Activated CD4-positive, alpha-beta T cell treated with anti-CD3 and anti-CD28 coated beads, Interleukin-10, Interleukin-2, amounts not matched to agents 100 ng/mL and 50 ng/mL, durations not matched to agents 16 hours and 8 hours (primary cell): ENCODE results near the gene TNS4.
A peak's percentile ranks its signal among the peaks of the same experiment; 100 is the strongest.

ENCODE experiments used
- DNase-seq: peaks from one replicate; pipeline ENCODE4 v3.0.0-alpha.2; 2020

The TNS4 gene

DNA sequence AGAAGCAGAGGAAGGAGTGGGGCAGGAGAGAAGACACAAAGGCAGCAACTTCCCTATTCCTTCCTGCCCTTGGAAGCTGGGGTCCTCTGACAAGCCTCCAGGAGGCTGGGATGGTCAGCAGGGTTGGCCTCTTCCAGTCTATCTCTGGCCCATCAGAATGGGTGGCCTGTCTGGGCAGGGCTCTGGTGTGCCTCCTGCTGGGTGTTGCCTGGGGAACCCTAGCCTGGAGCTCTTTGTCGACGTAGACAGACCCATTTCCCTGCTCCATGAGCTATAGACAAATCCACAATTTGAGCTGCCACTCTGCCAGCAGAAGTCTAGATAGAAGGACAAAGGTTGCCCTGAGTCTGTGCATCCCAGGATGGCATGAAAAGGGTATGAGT lies 46.8 kb downstream of the TNS4 start:
- DNase-seq: no peak

DNA sequence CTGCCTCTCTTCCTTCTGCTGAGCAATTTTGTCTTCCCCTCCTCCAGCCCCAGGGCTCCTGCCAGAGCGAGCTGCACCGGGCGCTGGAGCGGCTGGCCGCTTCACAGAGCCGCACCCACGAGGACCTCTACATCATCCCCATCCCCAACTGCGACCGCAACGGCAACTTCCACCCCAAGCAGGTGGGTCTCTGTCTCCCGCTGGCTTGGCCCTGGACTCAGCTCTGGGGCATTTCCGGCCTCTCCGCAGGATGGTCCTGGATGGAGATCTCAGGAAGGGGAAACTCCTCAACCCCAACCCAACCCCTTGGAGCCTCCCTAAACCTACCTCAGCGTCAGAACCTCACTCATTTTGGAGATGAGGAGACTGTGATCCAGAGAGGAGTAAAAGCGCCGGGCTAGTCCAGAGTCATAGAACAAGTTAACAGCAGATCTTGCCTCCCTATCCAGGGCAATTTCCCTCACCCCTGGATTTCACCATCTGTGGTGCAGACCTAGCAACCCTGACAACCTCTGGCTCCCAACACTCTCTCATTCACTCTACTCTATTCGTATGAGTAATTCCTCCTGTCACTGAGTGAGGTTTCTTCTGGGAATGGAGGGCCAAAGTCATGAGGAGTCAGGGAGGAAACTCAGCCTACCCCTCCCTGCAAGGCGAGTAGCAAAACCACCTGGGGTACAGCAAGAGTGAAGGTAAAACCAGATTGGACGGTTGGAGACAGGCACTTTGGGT lies 47.4 kb downstream of the TNS4 start:
- DNase-seq: no peak

DNA sequence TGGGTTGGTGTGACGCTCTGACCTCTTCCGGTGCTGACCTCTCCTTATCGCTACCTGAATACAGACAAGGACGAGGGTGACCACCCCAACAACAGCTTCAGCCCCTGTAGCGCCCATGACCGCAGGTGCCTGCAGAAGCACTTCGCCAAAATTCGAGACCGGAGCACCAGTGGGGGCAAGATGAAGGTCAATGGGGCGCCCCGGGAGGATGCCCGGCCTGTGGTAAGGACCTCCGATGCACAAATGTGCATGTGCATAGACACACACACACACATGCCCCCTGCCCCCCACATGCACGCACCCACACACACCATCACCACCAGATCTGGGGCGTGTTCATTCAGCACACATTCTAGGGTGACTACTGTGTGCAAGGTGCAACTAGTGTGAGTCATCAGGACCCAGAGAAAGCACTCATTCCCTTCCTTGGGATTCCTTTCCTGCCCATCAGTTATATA lies 48.5 kb downstream of the TNS4 start:
- DNase-seq: no peak

DNA sequence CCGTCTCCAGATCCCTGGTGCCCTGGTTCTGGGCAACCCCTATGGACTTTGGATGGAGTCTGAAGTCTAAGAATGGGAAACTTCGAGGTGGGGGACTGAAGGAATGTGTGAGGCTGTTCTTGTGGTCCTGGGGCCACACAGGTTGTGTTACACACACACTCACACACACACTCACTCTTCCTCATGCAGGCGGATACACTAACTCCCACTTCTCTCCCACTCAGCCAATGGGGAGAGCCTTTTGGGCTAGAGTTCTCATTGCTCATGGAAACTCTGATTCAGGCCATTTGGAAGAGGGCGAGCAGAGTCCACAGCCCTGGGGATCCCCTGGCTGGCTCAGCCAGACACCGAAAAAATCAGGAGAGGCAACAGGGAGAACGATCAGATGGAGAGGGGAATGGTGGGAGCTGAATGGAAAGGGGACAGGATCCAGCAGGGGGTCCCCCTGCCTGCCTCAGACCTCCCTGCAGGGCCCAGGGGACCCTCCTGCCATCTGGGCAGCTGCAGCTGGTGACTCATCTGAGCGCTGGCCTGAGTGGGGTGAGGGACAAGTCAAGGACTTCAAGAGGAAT lies 49.1 kb downstream of the TNS4 start:
- no peak for DNase-seq

DNA sequence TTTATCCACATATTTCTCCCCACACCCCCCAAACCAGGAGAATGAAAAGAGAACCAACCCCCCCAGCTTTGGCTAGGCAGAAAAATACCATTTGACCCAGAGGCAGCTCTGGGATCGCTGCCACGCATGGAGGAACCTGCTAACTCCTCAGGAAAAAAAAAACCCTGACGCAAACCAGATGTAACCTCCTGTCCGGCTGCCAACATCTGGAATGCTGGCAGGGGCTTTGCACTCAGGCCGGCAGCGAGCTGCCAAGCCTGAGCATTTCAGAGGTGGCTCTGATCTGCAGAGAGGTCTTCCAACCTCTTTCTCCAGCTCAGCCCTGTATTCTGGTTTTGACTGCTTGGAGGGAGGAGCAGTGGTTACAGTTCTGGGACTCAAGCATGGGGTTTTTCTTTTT lies 50.0 kb downstream of the TNS4 start:
- DNase-seq: no peak

DNA sequence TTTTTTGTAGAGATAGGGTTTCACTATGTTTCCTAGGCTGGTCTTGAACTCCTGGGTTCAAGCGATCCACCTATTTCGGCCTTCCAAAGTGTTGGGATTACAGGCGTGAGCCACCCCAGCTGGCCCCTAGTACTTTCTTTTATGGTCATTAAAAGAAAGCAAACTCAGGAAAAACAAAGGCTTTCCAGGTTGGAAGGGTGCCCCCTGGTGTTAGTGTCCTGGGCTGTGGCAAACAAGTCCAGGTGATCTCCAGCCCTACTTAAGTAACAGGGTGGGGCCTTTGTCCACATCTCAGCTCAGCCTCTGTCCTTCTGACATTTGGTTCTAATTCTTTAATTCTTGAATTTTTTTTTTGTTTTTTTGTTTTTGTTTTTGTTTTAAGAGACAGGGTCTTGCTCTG lies 51.2 kb downstream of the TNS4 start:
- peak; percentile 42 for DNase-seq

DNA sequence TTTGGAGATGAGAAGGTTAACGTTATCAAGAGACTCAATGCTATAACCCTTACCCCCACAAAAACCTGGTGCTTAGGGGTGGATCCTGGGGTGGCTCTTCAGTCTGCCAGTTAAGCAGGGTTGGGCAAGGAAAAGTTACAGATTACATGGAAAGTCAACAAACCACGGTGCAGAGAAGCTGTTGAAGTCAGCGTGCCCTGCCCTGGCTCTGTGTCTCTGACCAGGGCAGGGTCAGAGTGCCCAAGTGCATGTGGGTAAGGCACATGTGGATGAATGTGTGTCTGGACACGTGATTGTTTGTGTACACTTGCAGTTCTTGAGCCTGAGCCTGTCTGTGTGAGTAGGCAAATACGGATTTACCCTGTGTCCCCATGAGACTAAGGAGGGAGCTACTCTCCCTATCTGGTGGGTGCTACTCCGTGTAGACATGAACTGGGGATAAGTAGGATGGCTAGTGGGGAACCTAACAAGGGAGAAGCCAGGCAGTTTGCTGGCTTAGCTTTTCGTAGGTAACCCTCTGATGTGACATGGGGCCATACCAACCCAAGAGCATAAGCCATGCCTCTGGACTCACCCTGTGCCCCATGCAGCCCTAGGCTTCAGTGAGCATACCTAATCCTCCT lies 52.7 kb downstream of the TNS4 start:
- no peak for DNase-seq

DNA sequence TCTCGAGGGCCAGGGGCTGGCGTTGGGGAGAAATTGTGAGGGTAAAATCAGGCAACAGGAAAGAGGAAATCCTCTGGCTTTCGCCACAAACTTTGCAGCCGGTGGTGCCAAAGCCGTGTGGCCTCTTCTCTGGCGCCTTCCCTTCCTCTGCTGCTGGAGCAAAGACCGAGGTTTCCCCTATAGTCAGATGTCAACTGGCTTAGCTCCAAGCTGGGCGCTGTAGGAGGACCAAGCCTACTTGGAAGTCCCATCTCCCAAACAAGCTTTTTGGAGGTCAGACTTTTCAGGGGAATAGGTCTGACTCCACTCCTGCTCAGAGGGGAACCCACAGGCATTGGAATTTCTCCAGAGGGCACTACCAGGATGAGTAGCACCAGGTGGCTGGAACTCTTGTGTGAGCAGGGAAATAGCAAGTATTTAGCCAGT lies 53.2 kb downstream of the TNS4 start:
- no peak for DNase-seq

DNA sequence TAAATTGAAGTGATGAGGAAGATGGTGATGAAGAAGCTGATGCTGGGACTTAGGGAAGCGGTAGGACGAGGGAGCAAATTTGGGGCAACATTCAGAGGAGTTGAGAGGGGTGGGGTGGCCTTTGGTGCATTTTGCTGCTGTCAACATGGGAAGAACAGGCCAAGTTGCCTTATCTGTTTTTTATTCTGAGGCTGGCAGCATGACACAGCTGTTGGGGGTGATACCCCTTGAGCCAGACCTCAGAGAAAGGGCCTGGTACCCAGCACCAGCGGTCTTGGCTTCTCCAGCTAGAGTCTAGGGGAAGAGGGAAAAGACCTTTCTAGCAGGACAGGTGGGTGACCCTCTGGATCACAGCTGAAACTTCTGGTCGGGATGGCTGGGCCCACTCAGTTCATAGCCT lies 53.6 kb downstream of the TNS4 start:
- DNase-seq: no peak

DNA sequence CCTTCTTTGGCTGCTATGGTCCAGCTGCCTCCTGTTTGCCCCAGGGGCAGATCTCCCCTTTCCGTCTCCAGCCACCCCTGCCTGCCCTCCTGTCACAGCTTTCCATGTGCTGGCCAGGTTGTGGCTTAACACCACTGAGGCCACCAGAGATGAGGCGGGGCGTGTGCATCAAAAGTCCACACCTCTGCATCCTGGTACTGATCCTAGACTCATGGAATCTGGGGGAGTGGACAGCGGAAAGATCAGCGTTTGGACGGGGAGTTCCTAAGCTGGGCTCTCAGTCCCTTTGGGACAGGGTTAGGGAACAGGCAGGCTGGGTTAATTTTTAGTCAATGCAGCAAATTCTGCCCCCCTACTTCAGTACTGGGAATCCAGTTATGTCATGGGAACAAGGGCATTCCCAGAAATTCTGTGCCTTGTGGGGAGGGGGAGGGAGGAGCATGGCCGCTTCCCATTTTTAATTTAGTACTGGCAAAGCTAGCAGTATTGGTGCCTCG lies 54.2 kb downstream of the TNS4 start:
- no peak for DNase-seq

DNA sequence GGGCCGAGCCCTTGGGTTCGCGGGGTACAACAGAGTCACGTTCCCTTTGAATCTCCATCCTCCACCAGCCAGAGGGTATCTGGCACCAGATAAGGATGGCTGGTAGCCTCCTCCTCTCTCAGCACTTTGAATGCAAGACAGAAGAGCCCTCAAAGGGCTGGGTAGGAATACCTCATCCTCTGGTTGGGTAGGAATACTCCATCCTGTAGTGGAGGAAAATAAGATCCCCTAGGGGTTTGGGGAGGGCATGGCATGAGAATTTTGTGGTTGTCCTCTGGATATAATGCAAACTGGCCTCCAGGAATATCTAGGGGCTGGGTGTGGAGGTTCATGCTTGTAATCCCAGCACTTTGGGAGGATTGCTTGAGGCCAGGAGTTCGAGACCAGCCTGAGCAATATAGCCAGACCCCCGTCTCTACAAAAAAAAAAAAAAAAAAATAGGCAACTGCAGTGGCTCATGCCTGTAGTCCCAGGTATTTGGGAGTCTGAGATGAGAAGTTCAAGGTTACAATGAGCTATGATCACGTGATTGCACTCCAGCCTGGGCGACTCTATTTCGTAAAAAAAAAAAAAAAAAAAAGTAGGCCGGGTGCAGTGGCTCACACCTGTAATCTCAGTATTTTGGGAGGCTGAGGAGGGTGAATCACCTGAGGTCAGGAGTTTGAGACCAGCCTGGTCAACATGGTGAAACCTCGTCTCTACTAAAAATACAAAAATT lies 55.5 kb downstream of the TNS4 start:
- DNase-seq: no peak

DNA sequence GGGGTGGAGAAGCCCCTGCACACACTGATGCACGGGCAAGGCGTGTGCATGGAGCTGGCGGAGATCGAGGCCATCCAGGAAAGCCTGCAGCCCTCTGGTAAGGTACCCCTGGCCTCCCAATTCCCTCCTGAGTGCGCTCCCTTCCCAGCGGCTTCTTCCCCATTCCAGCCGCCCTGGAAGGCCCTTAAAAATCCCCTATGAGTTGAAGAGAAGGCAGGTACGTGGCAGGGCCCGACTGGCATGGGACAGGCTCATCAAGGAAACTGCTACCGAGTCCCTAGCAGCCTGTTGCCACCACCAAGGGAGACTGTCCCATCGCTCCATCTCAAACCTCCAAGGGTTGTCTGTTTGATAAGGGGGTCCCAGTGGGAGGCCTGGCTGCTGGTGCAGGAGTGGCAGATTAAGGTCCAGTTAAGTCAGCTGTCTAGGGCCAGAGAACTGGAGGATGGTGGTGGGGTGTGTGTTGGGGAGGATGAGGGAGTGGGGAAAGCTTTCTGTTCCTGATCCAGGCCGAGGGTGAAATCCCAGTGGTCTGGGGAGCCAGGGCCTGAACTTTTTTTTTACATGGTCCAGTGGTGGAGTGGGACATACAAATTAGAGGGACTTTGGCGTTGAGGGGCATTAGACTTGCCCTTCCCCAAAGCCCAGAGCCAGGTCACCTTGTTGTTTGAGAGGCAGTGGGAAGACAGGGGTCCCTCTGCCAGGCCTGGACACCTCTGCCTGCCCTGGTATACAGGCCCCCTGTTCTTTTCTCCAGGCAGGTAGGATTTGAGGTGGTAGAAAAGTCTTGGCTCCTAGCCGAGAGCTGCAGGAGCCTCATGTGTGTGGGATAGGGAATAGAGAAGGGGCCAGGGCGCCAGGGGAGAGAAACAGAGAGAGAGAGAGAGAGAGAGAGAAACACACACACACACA lies 57.2 kb downstream of the TNS4 start:
- no peak for DNase-seq

DNA sequence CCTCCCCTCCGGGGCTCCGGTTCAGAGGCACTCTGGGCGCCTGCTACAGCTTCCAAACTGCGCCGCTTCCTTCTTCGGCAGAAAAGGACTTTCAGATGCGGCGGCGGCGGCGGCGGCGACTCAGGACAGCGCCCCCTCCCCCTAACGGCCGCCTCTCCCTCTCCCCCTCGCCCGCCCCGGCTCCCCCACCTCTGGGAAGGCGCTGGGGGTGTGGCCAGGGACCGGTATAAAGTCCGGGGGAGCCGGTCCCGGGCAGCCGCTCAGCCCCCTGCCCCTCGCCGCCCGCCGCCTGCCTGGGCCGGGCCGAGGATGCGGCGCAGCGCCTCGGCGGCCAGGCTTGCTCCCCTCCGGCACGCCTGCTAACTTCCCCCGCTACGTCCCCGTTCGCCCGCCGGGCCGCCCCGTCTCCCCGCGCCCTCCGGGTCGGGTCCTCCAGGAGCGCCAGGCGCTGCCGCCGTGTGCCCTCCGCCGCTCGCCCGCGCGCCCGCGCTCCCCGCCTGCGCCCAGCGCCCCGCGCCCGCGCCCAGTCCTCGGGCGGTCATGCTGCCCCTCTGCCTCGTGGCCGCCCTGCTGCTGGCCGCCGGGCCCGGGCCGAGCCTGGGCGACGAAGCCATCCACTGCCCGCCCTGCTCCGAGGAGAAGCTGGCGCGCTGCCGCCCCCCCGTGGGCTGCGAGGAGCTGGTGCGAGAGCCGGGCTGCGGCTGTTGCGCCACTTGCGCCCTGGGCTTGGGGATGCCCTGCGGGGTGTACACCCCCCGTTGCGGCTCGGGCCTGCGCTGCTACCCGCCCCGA lies 58.0 kb downstream of the TNS4 start, which contains the start of gene IGFBP4:
Gene IGFBP4, plus strand, starts transcription at position 255 of the 792 bp plus-strand sequence. Its CDS starts 286 bp downstream, at position 541.
- peak; percentile 82 for DNase-seq

DNA sequence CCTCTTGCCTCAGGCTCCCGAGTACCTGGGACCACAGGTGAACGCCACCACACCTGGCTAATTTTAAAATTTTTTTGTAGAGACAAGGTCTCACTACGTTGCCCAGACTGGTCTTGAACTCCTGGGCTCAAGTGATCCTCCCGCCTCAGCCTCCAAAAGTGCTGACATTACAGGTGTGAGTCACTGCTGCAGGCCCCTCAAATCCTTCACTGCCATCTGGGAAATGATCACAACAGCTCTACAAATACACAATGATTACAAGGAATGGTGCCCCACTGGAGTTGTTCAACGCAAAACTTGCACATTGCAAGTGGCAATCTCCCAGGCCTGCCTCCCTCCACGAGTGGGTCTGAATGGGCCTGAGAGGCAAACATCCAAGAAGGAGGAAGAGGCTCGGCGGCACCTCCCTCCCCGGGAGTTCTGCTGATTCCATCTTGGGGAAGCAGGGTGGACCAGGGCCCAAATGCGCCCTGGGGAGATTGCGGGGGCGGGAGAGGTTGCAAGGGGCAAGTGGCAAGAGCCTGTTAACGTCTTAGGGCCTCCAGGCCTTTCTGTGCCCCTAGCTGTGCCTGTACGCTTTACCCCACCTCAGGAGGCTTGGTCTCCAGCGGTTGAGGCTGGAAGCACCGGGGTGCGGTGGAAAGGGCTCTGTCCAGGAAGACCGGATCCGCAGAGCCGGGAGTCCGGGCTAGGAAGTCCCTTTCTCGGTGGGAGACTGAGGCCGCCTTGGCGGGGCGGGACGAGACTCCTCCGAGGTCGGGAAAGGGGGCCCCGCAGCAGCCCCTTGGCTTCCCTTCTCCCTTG lies 58.8 kb downstream of the TNS4 start:
- DNase-seq: no peak

DNA sequence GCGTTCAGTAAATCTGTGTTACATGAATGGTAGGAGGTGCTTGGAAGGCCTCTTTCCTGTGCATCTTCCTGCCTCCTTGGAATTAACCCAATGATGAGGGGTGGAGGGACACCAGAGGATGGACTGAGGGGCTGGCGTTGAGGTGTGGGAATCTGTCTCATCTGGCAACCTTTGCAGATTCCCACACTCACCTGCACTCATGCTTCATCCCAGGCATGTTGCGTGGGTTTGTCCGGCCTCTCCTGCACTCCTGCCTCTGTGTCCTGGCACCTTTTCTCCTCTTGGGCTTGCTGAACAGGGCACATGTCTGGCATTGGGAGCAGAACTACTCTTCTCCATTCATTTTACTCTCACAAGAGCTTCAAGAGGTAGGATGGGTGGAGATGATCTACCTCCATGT lies 61.3 kb downstream of the TNS4 start:
- DNase-seq: no peak

DNA sequence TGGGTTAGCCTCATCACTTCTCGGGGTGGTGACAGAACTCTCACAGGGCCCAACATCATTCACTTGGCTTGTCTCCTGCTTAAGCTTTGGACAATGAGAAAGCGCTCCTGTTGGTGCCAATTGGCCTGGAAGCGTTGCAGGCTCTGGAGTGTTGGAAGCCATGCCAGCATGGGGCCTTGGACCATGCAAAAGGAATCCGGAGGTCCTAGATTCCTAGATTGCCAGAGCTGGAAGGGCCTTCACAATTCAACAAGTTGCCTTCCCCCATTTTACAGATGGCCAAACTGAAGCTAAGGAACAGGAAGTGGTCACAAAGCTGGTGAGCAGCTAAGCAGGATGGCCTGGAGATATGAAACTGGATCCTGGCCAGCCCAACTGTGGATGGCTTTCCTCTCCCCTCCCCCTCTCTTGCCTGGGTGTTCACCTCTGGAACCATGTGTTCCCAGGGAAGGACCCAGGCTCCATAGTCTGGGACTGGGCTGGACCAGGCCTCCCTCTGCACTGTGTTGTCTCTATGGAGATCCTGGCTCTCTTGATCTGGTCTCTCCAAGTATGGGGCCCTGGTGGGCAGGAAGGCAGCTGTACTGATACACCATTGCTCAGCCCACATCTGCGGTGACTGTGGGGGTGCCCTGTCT lies 64.2 kb downstream of the TNS4 start:
- DNase-seq: no peak

DNA sequence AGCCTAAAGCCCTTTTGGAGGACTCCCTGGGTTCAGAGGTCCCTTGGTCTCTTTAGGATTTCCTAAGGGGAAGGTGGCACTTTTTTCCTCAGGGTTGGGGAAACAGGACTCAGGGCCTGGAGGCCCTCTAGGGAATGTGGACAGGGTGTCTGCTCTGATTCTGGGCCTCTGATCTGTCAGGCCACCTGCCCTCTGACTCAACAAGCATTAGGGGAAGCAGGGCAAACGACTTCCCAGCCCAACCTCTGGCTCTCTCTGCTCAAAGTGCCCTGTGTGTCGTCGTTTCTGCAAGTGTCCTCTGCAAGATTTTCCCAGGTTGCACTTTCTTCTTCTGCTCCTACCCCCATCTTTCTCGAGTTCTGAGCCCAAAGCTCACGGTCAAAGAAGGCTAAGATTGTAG lies 64.8 kb downstream of the TNS4 start:
- no peak for DNase-seq

DNA sequence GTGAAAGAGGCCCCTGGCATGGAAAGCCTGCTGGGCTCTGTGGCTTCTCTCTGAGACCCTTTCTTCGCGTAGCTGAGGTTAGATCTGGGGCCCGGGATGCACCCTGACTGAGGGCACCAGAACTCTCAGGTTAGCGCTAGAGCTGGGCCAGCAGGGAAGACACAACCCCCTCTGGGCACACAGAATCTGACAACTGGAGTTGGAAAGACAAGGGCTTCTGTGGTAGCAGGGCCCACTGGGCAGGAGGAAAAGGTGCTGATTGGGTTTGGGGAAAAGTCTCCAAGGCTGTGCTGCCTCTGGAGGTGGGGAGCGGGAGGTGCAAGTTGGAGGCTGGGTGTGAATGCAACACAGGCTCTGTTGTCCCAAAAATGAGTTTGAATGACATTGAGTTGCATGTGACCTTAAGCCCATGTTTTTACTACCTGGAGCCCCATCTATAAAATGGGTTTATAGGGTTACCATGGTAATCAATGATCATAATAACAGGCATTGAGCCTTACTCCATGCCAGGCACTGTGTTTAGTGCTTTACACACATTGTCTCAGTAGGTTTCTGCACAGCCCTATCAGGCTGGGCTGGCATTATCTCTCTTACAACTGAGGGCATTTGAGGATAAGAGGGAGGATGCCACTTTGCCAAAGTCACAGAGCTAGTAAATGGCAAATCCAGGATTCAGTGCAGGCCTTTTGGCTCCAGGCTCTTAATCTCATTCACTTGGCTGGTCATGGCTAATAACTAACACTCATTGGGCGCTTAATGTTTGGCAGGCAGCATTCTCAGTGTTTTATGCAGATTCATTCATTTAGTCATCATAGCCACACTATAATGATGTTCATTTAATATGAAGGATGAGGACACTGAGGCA lies 67.6 kb downstream of the TNS4 start:
- DNase-seq: peak; percentile 44
